Mesothelial cell of epicardium (in vitro differentiated cells): ENCODE results near the gene KCNG1. TPM values are rescaled to one million over a fixed set of nuclear protein-coding genes. Genes with fewer than 3 reads are reported as not detected.

ENCODE experiments used
- DNase-seq, 2 experiments: peaks; one replicate each; pipeline ENCODE4 v3.0.0; 2021; ENCODE audit warnings: low spot score in 2 of 2; ENCODE audit not compliant: unreplicated experiment in 2 of 2
- H3K27ac Mint-ChIP-seq: 2 replicates; pipeline ENCODE4 v1.8.0; 2021; ENCODE audit warnings: mixed read lengths
- H3K27me3 Mint-ChIP-seq: 2 replicates; pipeline ENCODE4 v1.8.0; 2021; ENCODE audit warnings: low read depth, mixed read lengths
- H3K36me3 Mint-ChIP-seq: 2 replicates; pipeline ENCODE4 v1.8.0; 2021; ENCODE audit warnings: mixed read lengths
- H3K4me1 Mint-ChIP-seq: 2 replicates; pipeline ENCODE4 v1.8.0; 2021; ENCODE audit warnings: mixed read lengths
- H3K4me3 Mint-ChIP-seq: 2 replicates; pipeline ENCODE4 v1.8.0; 2021; ENCODE audit warnings: mild to moderate bottlenecking, moderate library complexity, mixed read lengths
- H3K9me3 Mint-ChIP-seq: 2 replicates; pipeline ENCODE4 v1.8.0; 2021; ENCODE audit warnings: mixed read lengths
- total RNA-seq: library from RNA; stranded (reverse); gene quantifications from 3 replicates; pipeline ENCODE4 v1.2.1, GENCODE V29; 2021
- TF ChIP-seq, protein P1 (sequence below): fragments of 200-600 bp; sonication (generic); IDR thresholded peaks from one replicate; pipeline ENCODE4 v1.5.0; 2021; ENCODE audit warnings: antibody characterized with exemption; ENCODE audit not compliant: unreplicated experiment

KCNG1 gene
- total RNA-seq, 1 donor from 2014 or later, result 44.2 TPM

DNA sequence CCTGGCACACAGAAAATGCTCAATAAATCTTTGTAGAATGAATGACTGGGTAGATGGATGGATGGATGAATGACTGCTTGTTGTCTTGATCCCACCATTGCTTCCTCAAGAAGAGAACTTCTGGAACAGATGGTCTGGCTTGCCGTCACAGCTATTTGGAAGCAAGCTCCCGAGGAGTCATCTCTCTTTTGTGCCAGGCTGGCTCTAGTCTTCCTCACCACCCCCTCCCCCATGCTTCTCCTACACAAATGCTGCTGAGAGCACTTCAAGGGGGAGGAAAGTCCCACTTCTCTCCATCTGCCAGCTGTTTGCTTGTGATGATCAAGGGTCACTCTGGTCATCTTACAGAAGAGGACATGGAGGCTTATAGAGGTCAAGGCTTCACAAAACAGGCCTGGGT is 11.6 kb upstream of the KCNG1 start:
- no peak for DNase-seq
- H3K4me1 Mint-ChIP-seq, result peaks cover 15% of the 10 kb centered on the region
- H3K4me3 Mint-ChIP-seq, result no peak overlapping the region
- TF ChIP-seq, protein P1, sequence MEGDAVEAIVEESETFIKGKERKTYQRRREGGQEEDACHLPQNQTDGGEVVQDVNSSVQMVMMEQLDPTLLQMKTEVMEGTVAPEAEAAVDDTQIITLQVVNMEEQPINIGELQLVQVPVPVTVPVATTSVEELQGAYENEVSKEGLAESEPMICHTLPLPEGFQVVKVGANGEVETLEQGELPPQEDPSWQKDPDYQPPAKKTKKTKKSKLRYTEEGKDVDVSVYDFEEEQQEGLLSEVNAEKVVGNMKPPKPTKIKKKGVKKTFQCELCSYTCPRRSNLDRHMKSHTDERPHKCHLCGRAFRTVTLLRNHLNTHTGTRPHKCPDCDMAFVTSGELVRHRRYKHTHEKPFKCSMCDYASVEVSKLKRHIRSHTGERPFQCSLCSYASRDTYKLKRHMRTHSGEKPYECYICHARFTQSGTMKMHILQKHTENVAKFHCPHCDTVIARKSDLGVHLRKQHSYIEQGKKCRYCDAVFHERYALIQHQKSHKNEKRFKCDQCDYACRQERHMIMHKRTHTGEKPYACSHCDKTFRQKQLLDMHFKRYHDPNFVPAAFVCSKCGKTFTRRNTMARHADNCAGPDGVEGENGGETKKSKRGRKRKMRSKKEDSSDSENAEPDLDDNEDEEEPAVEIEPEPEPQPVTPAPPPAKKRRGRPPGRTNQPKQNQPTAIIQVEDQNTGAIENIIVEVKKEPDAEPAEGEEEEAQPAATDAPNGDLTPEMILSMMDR, result no peak
- H3K27me3 Mint-ChIP-seq, result peaks cover 21% of the 10 kb centered on the region
- H3K27ac Mint-ChIP-seq, result no peak overlapping the region
- no peaks in the 10 kb centered on the region for H3K9me3 Mint-ChIP-seq
- no peaks in the 10 kb centered on the region for H3K36me3 Mint-ChIP-seq

DNA sequence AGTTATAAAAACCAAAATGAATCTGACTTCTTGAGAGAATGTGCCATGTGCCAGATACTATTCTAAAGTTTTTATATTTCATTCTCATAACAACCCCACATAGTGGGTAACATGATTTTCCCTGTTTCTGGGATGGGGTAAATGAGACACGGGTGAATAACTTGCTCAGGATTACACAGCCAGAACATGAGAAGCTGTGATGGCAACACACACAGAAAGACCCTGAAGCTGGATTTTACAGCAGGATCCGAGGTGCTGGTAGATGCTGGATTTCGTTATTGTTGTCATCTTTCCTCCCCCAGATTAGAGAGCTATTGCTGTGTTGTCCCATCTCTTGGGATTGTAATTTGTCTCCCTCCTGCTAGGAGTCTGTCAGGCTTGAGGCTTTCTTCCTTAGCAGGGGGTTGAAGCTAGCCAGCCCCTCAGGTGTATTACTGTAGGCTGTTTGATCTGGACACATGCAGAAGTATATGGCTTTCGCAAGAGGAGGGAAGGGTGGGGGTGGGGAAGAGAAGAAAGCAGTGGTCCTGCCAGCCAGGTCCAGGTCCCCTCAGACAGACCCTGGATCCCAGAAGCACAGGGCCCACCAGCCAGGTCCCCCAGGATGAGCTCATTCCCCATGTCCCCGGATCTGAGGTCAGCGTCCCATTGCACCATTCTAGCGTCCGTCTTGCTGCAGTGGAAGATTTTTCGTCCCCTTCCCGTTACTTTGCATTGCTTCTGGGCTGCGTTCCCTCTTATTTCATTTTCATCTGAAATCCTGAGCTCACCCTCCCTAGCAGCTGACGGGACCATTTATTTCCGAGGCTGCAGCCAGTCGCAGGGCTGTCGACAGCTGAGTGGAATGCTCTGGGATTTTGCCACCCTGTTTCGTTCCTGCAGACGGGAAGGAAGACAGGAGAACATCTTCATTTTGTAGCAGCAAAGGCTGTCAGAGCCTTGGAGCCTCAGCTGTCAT is 7.3 kb upstream of the KCNG1 start:
- Mint-ChIP-seq H3K27me3 (peaks cover 33% of the 10 kb centered on the region), H3K36me3 (no peaks in the 10 kb centered on the region), H3K4me3 (no peak overlapping the region), H3K27ac (no peak overlapping the region), H3K4me1 (peaks cover 27% of the 10 kb centered on the region), H3K9me3 (no peaks in the 10 kb centered on the region)
- DNase-seq, result no peak
- TF ChIP-seq, protein P1, result no peak

DNA sequence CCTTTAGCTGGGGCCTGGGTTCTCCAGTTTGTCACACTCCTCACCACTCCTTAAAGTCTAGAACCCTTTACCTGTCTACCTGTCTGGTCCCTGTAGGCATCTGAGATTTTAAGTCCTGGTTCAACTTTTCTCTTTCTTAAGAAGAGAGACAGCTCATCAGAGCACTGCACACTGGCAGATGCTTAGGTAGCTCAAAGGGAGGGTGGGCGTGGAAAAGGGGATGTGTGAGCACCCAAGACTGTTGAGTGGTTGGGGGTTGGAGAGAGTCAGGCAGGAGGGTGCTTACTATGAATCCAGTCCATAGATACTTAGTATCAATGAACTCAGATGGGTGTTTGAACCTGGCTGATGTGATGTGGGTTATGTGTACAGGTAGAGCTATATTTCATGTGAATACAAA is 6.6 kb upstream of the KCNG1 start:
- peaks cover 33% of the 10 kb centered on the region for H3K27me3 Mint-ChIP-seq
- TF ChIP-seq, protein P1, result no peak
- no peak overlapping the region for H3K4me3 Mint-ChIP-seq
- DNase-seq, result no peak
- H3K27ac Mint-ChIP-seq, result no peak overlapping the region
- peaks cover 29% of the 10 kb centered on the region for H3K4me1 Mint-ChIP-seq
- H3K9me3 Mint-ChIP-seq, result no peaks in the 10 kb centered on the region
- no peaks in the 10 kb centered on the region for H3K36me3 Mint-ChIP-seq

DNA sequence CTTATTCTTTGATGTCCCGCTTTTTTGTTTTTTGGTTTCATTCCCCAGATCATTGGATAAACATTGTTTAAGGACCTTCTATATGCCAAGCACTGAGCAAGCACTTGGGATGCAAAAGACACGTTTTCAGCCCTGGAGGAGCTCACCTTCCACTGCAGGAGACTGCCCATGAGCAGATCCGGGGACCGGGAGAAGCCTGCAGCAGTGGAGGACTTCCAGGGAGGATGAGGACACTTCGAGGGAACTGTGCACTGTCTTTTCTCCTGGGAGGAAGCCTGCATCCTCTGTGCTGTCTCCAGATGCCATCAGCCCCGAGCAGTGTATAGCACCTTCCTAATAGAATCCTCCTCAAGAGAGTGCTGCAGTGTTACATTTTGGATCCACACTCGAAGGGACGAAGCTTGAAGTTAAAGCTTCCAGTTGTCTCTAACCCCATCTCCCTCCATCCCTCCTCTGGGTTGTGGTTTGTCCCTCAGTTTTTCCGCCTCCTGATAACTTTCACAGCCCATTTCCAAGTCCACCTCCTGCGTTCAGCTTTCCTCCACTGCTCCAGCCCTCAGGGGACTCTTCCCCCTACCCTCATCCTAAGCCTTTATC is 5.8 kb upstream of the KCNG1 start:
- Mint-ChIP-seq H3K27ac (no peak overlapping the region), H3K36me3 (no peaks in the 10 kb centered on the region), H3K4me3 (no peak overlapping the region), H3K9me3 (no peaks in the 10 kb centered on the region), H3K27me3 (peaks cover 39% of the 10 kb centered on the region), H3K4me1 (peaks cover 31% of the 10 kb centered on the region)
- TF ChIP-seq, protein P1, result no peak
- DNase-seq, result no peak

DNA sequence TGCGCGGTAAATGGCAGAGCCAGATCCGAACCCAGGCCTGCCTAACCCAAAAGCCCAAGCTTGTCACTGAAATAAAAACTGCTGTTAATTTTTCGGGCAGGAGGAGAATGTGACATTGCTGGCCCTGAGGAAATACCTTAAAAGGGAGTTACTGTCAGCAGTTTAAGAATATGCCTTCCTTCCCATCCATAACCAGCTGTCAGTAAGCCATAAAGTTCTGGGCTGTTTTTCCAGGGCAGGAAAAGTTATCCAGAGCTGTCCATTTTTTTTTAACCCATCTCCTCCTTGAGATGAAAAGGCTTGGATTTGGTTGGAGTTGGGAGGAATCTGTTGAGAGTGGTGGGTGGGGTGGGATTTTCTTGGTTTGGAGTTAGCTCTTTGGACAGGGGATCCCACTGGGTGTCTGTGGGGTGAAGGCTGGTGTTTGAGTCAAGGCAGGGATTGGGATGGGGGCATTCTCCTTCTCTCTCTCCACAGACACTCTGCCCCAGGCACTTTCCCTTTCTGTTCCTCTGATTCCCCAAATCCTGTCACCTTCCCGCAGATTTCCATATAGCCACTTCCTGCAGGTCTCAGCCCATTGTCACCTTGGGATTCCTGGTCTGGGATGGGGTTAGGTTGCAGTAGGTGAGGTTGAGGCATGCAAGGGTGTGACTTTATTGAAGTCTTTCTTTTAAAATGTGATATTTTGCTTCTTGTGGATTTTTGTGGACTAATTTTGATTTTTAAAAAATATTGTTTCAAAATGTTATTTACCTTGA is 4.3 kb upstream of the KCNG1 start:
- Mint-ChIP-seq H3K4me3 (no peak overlapping the region), H3K36me3 (no peaks in the 10 kb centered on the region), H3K9me3 (no peaks in the 10 kb centered on the region), H3K27me3 (peaks cover 45% of the 10 kb centered on the region), H3K27ac (no peak overlapping the region), H3K4me1 (peaks cover 38% of the 10 kb centered on the region)
- no peak for DNase-seq
- TF ChIP-seq, protein P1, result no peak
